GM21360 (cell line): ENCODE measurements around the gene MED26.
"Not testable (repeated sequence)": the region's sequence is repeated elsewhere in the genome, so short reads cannot be mapped to it uniquely, and the experiment has no call there.

Experiments
- ATAC-seq: cut with Tn5 transposase; IDR thresholded peaks from one replicate; pipeline ENCODE4 v1.9.1; 2021; ENCODE audit warnings: mild to moderate bottlenecking, moderate library complexity; ENCODE audit not compliant: unreplicated experiment

MED26 gene

GRCh38 chr19:16651421-16652188, 23.6 kb upstream of the MED26 start:
- ATAC-seq, result not testable (repeated sequence)

GRCh38 chr19:16650821-16651220, 22.8 kb upstream of the MED26 start:
- ATAC-seq, result no peak

GRCh38 chr19:16649734-16650133, 21.7 kb upstream of the MED26 start:
- no peak for ATAC-seq

- no peak for ATAC-seq
Measured at GRCh38 chr19:16645140-16645539, 17.1 kb upstream of the MED26 start.

- no peak for ATAC-seq
Measured at GRCh38 chr19:16641695-16642094, 13.7 kb upstream of the MED26 start.

- ATAC-seq, result no peak
Measured at GRCh38 chr19:16640951-16641350, 12.9 kb upstream of the MED26 start.

GRCh38 chr19:16638666-16639065, 10.7 kb upstream of the MED26 start:
- no peak for ATAC-seq

- no peak for ATAC-seq
Measured at GRCh38 chr19:16637535-16637934, 9.5 kb upstream of the MED26 start.

GRCh38 chr19:16631465-16631864, 3.5 kb upstream of the MED26 start:
- ATAC-seq, result no peak

GRCh38 chr19:16628984-16629691, 1.1 kb upstream of the MED26 start:
- no peak for ATAC-seq

GRCh38 chr19:16627928-16628182, 149 bp downstream of the MED26 start:
- no peak for ATAC-seq

GRCh38 chr19:16627193-16627927, 644 bp downstream of the MED26 start:
- ATAC-seq, result no peak

GRCh38 chr19:16626796-16627192, 1.2 kb downstream of the MED26 start:
- ATAC-seq, result no peak

- ATAC-seq, result no peak
Measured at GRCh38 chr19:16625163-16625958, 2.6 kb downstream of the MED26 start.

- no peak for ATAC-seq
Measured at GRCh38 chr19:16624236-16624635, 3.8 kb downstream of the MED26 start.

GRCh38 chr19:16623576-16623975, 4.4 kb downstream of the MED26 start:
- no peak for ATAC-seq

GRCh38 chr19:16623066-16623465, 4.9 kb downstream of the MED26 start:
- no peak for ATAC-seq

GRCh38 chr19:16621165-16621800, 6.7 kb downstream of the MED26 start:
- no peak for ATAC-seq

- no peak for ATAC-seq
Measured at GRCh38 chr19:16620584-16620983, 7.4 kb downstream of the MED26 start.

GRCh38 chr19:16620018-16620417, 8.0 kb downstream of the MED26 start:
- no peak for ATAC-seq

GRCh38 chr19:16619457-16619856, 8.5 kb downstream of the MED26 start:
- ATAC-seq, result no peak
